ENCODE data around the gene MCM7.

MCM7 gene

DNA sequence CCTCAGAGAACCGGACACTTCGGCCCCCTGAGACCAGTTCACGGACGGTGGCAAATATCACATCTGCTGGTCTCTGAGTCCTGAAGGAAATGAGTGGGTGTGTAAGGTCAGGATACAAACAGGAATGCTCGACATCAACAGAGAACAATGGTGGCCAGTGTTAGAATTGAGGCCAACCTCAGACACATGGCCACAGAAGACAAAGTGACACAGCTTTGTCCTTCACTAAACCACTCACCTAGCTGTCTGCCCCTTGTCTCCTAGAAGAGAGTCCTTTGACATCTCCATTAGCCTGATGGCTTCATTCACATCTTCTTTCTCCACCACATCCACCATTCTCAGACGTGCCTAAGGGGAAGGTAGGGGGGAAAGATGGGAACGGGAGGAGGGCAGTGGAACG, 8.1 kb downstream of the MCM7 start:
- no peak for DNase-seq

DNA sequence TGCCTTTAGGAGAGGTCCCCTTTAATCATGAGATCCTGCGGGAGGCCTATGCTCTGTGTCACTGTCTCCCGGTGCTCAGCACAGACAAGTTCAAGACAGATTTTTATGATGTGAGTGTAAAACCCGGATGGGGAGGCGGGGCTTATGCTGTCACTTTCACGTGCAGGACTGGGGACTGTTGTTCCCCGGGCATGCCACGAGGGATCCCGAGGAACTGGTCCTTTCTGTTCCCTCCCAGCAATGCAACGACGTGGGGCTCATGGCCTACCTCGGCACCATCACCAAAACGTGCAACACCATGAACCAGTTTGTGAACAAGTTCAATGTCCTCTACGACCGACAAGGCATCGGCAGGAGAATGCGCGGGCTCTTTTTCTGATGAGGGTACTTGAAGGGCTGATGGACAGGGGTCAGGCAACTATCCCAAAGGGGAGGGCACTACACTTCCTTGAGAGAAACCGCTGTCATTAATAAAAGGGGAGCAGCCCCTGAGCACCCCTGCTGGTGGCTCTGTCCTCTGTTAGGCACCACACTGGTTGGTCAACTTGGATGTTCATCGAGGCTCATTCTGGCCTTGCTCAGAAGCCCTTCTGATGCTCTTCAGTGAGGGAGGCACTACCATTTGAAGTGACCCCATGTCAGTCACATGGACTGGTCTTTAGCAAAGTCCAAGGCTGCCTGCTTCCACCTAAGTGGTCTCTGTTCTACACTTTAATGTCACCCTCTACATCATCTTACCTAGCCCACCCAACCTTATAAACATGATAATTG, 9.6 kb downstream of the MCM7 start:
- DNase-seq: no peak

DNA sequence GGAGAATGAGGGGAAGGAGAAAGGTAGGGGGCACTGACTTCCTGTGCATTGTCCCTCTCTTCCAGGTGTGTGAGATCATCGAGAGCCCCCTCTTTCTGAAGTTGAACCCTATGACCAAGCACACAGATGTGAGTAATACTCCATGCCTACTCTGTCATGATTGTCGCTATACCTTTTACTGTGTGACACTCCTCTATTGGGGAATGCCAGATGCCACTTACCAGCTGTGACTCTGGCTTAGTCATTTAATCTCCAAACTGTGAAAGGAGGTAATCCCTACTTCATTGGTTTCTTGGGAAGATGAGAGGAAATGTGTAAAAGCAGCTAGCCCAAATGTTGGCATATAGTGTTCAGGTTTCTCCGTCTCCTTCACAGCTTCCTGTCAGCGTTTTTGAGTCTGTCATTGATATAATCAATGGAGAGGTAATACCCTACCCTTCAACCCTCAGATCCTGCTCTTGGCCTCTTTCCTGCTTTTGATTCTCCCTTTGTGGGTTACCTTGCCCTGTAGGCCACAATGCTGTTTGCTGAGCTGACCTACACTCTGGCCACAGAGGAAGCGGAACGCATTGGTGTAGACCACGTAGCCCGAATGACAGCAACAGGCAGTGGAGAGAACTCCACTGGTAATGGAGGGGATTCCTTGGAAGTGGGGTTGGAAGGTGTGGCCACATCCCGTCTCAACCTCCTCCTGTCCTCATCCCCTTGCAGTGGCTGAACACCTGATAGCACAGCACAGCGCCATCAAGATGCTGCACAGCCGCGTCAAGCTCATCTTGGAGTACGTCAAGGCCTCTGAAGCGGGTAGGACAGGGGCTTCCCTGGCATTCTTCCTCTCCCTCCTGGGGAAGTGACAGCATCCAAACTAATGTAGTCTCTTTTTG, 10.4 kb downstream of the MCM7 start:
- no peak for DNase-seq

DNA sequence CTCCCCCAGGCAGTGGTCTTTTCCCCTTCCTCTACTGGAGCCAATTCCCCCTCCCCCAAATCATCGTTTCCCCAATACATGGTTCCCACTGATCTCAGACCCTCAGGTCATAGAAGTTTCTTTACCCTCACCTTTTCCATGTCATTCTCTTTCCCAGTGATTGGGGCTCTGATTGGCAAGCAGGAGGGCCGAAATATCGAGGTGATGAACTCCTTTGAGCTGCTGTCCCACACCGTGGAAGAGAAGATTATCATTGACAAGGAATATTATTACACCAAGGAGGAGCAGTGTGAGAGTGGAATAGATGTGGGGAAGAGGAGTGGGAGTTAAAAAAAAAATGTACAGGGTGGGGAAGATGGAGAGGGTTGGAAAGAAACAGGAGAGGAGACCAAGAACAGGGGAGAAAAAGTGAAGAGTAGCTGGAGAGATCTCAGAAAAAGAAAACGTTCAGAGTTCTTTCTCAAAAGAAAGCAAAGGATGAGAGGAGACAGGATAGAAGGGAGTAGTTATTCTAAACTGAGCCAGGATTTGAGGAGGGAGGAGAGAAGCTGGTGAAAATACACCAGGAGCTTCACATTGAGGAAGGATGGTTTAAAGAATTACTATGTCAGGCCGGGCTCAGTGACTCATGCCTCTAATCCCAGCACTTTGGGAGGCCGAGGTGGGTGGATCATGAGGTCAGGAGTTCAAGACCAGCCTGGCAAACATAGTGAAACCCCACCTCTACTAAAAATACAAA, 11.6 kb downstream of the MCM7 start:
- DNase-seq: no peak

DNA sequence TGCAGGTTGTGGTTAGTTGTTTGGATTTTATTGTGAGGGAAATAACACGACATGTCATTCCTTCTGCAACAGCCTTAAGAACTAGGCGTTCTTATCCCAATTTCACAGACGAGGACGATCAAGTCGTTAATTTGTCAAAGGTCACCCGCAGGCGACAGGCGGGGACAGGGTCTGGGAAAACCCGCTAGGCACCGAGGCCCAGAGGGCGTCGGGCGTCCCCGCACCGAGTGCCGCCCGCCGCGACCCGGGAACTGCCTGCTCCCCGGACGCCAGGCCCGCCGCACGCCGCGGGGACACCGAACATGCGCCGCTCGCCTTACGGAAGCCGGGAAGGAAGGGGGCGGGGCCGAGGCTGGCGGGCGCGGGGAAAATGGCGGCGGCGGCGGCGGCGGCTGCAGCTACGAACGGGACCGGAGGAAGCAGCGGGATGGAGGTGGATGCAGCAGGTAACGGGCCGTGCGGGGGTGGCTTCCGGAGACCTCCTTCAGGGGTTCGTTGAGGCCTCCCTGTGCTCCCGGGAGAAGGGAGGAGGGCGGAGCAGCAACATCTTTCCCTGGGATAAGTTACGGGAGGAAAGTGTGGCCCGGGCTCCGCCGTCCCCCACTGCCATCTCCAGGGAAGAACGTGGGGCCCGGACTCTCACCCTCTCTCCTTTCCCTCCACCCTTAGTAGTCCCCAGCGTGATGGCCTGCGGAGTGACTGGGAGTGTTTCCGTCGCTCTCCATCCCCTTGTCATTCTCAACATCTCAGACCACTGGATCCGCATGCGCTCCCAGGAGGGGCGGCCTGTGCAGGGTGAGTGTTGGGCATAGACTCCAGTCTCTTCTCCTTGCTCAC, 12.4 kb downstream of the MCM7 start, which contains the start of gene COPS6:
Gene COPS6 (plus strand): TSS at position 349 of the 837 bp plus-strand sequence. CDS start 22 bp downstream, at position 371.
- DNase-seq: peak; percentile 79

DNA sequence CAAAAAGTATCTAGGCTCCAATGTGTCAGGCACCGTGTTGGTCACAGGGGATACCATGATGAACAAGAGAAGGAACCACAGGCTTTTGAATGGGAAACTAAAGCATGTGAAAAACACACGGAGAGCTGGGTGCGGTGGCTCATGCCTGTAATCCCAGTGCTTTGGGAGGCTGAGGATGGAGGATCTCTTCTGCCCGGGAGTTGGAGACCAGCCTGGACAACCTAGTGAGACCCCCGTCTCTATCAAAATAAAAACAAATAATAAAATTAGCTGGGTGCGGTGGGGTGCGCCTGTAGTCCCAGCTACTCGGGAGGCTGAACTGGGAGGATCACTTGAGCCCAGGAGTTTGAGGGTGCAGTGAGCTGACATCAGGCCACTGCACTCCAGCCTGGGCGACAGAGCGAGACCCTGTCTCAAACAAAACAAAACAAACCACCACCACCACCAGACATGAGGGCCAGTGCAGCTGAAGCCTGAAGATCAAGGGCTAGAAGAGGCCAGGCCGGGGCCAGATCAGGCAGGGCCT, 13.0 kb downstream of the MCM7 start:
- no peak for DNase-seq

DNA sequence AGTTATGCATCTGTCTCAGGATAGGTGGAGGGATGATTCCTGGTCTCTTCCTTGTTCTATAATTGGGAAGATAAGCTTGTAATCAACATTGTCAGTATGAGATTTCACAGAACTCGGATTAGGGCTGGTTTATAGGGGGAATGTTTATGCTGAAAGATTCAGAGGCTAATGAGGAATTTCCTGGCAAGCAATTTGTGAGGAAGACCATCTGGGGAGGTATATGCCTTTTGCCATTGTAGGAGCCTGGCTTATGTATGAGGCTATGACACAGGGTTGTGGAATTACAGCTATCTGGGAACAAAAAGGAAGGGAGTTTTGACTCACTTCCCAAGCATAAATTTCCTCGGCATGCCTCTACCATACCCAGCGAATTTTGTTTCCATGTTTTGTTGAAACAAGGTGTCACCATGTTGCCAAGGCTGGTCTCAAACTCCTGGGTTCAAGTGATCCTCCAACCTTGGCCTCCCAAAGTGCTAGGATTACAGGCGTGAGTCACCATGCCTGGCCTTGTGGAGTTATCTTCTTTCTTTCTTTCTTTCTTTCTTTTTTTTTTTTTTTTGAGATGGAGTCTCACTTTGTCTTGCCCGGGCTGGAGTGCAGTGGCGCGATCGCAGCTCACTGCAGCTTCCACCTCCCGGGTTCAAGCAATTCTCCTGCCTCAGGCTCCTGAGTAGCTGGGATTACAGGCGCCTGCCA, 14.0 kb downstream of the MCM7 start:
- no peak for DNase-seq

DNA sequence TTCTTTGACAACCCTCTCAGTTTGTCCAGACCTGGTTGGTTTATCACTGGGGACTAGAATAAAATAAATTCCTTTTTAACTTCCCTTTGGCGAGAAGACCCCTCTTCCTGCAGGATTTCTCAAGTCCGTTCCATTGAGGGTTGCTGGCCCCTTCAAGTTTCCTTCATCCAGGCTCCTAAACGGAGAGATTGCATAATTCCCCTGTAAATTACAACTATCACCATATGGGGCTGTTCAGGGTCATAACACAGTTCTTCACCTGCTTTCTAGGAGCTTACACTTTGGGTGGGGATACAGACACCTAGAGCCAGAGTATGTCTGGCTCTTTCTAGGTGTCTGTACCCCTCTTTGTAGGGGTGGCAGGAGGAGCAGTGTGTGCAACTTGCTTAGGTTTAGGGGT, 15.7 kb downstream of the MCM7 start:
- DNase-seq: no peak

DNA sequence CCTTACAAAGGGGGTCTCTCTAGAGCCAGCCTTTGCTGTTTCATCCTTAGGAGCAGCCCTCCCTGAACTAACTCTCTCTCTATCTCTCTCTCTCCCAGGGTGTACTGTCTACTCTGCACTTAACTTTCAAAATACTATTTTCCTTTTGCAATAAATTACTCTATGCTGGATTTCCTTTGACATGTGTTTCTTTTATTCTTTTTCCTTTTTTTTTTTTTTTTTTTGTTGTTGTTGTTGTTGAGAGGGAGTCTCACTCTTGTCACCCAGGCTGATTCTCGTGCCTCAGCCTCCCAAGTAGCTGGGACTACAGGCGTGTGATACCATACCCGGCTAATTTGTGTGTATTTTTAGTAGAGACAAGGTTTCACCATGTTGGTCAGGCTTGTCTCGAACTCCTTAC, 18.2 kb downstream of the MCM7 start:
- DNase-seq: no peak

DNA sequence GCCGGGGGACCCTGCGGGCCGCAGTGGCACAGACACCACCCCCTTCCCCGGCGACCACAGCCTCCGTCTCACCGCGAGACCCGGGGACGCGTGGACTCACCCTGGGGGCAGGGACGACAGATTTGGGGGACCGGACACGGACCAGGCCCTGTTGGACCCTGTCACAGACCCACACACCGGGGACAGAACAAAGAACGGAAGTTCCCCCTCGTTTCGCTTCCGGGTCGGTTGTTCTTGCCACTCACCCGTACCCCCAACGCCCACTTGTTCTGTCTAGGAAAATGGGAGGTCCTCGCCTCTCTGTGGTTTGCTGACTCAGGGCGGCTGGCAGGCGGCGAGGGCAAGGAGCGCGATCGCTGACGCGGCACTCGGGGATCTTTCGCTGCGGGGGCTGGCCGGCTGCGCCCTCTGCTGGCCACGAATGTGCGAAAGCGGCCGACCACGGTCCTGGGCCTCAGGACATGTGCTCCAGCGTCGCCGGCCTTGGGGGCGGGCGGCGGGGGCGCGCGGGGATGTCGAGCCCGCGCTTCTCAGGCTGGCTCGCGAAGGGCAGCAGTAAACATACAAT, 19.6 kb downstream of the MCM7 start, which contains the start of gene ZNF3:
Gene ZNF3 (minus strand): TSS at position 189 of the 568 bp plus-strand sequence. CDS start 4,366 bp downstream, outside the sequence.
- DNase-seq: peak; percentile 99

DNA sequence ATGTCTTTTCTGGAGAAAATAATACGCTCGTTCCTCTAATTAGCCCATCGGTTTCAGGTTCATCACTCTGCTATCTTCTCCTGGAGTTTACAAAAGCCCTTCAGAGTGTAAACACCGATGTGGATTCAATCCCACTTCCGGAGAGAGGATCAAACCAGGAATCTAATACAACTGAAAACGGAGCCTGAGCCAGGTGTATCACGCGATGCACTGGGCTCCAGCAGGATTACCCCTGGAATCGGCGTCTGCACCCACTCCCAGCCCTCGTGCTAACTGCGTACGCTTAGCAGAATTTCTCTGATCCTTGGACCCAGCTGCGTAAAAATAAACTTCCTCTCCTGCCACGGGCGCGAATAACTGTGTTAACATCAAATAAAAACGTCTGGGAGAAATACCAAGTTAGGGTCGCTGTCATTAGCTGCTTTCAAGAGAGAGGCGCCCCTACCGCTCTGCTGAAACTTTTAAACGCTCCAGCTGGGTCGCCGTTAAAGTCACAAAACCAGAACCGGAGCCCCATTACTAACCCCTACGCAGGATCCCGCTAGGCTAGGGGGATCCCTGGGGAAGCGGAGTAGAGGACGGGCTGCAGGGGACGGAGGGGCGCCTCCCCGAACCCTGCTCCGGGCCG, 20.2 kb downstream of the MCM7 start:
- DNase-seq: no peak

DNA sequence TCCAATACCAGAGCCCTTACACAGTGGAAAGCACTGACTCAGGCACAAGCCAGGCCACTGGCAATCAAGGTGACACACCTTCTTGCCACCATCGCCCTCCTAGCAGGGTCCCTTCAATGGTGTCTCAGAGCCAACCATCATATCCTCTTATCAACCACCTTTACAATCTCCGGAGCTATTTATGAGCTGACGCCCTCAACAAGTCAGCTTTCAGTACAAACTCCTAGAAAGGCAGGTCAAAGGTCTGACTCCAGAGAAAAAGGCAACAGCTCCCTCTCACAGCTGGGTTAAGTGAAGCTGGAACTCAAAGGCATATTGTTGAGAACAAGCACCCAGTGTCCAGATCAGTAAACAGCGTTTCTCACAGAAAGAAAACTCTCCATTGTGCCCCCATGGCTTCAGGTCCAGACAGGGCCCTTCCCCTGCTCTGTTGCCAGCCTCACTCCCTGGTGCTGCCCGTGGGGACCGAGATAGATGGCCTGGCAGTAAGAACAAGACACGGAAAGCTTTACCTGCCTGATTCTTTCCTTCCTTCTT, 22.1 kb downstream of the MCM7 start:
- DNase-seq: no peak

DNA sequence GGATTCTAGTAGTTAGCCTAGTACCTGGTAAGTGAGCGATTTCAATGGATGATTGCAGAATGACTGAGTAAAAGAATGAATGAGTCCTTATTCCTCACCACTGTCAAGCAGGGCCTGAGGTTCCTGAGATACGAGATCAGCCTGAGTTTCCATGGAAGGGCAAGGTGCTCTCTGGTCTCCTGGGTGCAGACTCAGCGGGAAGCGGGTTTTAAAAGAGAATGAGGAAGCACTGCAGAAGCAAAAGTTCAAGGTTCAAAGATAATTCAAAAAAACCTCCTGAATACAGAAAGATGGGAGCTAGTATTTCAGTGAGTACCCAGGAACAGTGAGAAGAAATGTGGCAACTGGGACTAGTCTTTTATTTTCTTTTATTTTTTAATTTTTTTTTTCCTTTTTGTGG, 24.0 kb downstream of the MCM7 start:
- DNase-seq: no peak

DNA sequence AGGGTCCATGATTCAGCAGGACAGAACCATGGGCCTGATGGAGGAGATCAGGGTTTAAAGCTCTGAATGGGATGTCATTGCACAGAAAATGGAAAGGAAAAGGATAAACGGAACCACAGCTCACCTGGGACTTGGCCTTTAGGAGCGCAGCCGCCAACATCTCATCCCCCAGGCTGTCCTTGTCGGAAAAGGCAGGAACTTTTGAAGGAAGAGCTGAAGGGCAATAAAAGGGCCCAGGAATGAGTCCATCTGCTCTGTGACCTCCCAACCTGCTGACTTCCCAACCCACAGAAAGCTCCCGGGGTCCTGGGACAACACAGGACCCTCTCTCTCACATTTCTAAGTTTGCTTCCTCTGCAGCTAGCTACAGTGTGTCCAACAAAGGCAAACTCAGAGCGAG, 25.8 kb downstream of the MCM7 start:
- no peak for DNase-seq

DNA sequence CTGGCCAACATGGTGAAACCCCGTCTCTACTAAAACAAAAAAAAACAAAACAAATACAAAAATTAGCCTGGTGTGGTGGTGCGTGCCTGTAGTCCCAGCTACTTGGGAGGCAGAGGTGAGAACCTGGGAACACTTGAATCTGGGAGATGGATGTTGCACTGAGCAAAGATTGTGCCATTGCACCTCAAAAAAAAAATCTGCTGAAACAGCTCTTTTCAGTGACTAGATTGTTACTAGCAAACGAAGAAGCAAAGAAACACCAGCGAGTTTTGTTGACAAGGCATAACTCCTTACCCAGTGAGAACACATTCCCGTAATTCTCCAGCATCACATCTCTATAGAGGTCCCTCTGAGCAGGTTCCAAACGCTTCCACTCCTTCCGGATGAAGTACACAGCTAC, 26.4 kb downstream of the MCM7 start:
- no peak for DNase-seq

DNA sequence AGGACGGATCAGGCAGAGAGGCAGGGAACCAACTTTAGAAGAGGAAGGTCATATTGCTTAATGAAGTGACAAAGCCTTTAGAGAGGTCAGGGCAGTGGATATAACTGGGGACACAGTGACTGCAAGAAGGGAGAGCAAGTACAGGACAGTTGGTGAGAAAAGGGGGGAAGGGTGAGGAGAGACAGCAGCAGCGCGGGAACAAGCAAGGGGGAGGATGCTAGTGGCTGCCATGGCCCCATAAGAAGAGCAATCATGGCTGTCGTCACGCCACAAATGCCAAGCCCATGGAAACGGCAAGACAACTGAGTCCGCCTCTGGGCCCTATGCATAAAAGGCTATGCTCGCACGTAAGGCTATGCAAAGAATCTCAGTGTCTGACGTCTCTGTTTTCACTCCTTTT, 28.7 kb downstream of the MCM7 start:
- DNase-seq: no peak

DNA sequence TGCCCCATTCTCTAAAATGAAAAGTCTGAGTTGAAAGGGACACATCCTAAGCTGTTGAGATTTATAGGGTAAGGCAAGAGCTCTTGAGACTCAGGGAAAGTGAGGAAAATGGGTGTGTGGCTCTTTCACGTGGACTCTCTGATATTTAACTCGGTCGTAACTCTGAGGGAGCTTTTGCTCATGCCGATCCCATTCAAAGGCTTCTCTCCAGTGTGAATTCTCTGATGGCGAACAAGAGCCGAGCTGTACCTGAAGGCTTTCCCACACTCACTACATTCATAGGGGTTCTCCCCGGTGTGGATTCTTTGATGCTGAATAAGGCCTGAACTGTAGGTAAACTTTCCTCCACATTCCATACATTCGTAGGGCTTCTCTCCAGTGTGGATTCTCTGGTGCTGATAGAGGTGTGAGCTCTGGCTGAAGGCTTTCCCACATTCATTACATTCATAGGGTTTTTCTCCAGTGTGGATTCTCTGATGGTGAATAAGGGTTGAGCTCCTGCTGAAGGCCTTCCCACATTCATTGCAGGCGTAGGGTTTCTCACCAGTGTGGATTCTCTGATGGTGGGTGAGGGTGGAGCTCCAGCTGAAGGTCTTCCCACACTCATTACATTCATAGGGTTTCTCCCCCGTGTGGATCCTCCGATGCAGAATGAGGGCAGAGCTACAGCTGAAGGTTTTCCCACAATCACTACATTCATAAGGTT, 30.0 kb downstream of the MCM7 start:
- no peak for DNase-seq

DNA sequence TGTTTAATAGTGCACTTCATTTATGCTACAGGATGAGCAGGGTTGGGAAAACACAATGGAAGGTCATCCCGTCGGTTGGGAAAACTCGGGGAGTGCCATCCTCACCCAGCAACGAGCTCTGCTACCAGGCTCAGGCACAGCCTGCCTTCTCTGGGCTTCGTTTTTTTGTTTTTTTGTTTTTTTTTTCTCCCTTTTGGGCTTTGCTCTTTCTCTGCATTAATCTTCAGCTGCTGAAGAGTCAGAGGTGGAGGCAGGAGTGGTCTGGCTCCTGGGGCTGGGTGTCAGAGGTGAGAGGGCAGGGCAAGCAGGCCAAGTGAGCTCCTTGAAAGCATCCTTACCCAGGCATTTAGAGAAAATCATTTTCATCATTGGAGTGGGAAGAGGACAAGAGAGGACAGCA, 31.2 kb downstream of the MCM7 start:
- DNase-seq: no peak

DNA sequence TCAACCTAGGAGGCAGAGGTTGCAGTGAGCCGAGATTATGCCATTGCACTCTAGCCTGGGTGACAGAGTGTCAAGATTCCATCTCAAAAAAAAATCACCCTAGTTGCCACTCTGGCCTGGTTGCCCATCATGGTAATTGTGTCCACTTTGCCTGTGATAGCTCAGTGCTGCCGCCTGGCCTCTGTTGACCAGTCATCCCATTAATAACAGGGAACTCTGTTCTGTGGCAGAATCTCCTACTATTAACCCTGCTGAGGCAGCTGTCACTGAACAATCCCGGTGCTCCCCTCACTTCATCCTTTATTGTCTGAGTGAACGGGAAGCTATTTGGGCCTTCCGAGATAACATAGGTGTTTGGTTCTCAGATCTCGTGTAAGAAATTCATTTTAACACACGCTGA, 34.2 kb downstream of the MCM7 start:
- no peak for DNase-seq

Measured in NK-92 treated with Interleukin-12 subunit alpha and Interleukin-12 subunit beta, amount 100 ng/mL, for 24 hours (cell line).